K562 (cell line): ENCODE results near the gene FMOD. TPM values are rescaled to one million over a fixed set of nuclear protein-coding genes. Genes with fewer than 3 reads are reported as not detected.

Experiments
- ATAC-seq: fragments of 200-7000 bp; cut with Tn5 transposase; 3 replicates; pipeline ENCODE4 v1.9.1; 2020; ENCODE audit warnings: moderate library complexity
- BruUV-seq: library from RNA; stranded (reverse); fragments of 400-500 nt; replicated peaks from 2 replicates; lab custom pipeline; 2021; lab: Mats Ljungman, UMichigan
- CTCF ChIA-PET: fragments of 300-600 bp; formaldehyde crosslinking; extraction: SDS; loops from one replicate; lab custom pipeline; 2021; ENCODE audit warnings: low intra/inter-chr PET ratio; lab: Yijun Ruan, JAX
- POLR2A ChIA-PET: fragments of 300-600, 350-650 bp; sonication (Branson Sonifier 250); formaldehyde crosslinking; extraction: SDS; loops from one replicate; lab custom pipeline; 2021; ENCODE audit warnings: antibody characterized with exemption, inconsistent platforms; lab: Yijun Ruan, JAX
- DNase-seq, 4 experiments: peaks; one replicate each; pipeline versions ENCODE4 v3.0.0 to v3.0.0-alpha.2; 2011 to 2018; ENCODE audit warnings: low spot score in 3 of 4, mixed read lengths in 3 of 4; ENCODE audit errors: extremely low read depth in 1 of 4
- FAIRE-seq: peaks from 2 replicates; lab custom pipeline; 2011; peaks lifted over from hg19 to GRCh38; lab: Jason Lieb, UNC
- H2AFZ ChIP-seq: 2 replicates; pipeline ENCODE4 v1.6.0; 2011; ENCODE audit warnings: low read depth, low read length, control low read depth, inconsistent platforms
- H3K27ac ChIP-seq: fragments of 200-600 bp; 3 replicates; pipeline ENCODE4 v1.8.0; 2011; ENCODE audit warnings: low read depth, mild to moderate bottlenecking, control low read depth, inconsistent platforms, low read length, moderate library complexity, mixed read lengths; ENCODE audit errors: extremely low read depth
- H3K27me3 ChIP-seq, 2 experiments: fragments of 300-600 bp in 1 of 2; 2 replicates in 1 of 2; 3 replicates in 1 of 2; pipeline versions ENCODE4 v1.6.0 to v1.8.0; 2011; ENCODE audit warnings: inconsistent platforms in 2 of 2, low read length in 2 of 2, mild to moderate bottlenecking in 1 of 2, mixed read lengths in 1 of 2, moderate library complexity in 1 of 2; ENCODE audit not compliant: control insufficient read depth in 2 of 2, insufficient read depth in 2 of 2
- H3K36me3 ChIP-seq: fragments of 300-600 bp; 3 replicates; pipeline ENCODE4 v1.8.0; 2011; ENCODE audit warnings: mild to moderate bottlenecking, low read length, inconsistent platforms; ENCODE audit not compliant: control insufficient read depth, insufficient read depth
- H3K4me1 ChIP-seq, 2 experiments: fragments of 200-600 bp in 1 of 2; replicated peaks in 1 of 2; 2 replicates in 1 of 2; 3 replicates in 1 of 2; pipeline versions ENCODE4 v1.5.1 to v1.8.0; 2011; ENCODE audit warnings: inconsistent platforms in 2 of 2, low read length in 2 of 2, mild to moderate bottlenecking in 1 of 2, mixed read lengths in 1 of 2, moderate library complexity in 1 of 2; ENCODE audit not compliant: control insufficient read depth in 2 of 2, insufficient read depth in 2 of 2
- H3K4me2 ChIP-seq: 2 replicates; pipeline ENCODE4 v1.6.1; 2011; ENCODE audit warnings: low read length, control low read depth, inconsistent platforms, mixed read lengths; ENCODE audit not compliant: insufficient read depth
- H3K4me3 ChIP-seq: fragments of 200-600 bp; sonication (generic), shearing (Covaris generic); 2 replicates; pipeline ENCODE4 v1.5.1; 2016; ENCODE audit warnings: control low read depth, inconsistent platforms
- H3K79me2 ChIP-seq: fragments of 200-600 bp; 3 replicates; pipeline ENCODE4 v1.8.0; 2011; ENCODE audit warnings: low read length, inconsistent platforms; ENCODE audit not compliant: control insufficient read depth, insufficient read depth
- H3K9ac ChIP-seq, 2 experiments: 2 replicates each; pipeline versions ENCODE4 v1.6.0 to v1.6.1; 2011; ENCODE audit warnings: low read depth in 2 of 2, low read length in 2 of 2, control low read depth in 1 of 2, inconsistent platforms in 1 of 2, mild to moderate bottlenecking in 1 of 2, mixed read lengths in 1 of 2; ENCODE audit not compliant: insufficient read depth in 1 of 2
- H3K9me1 ChIP-seq: one replicate; pipeline ENCODE4 v1.6.0; 2011; ENCODE audit warnings: inconsistent platforms, mild to moderate bottlenecking, low read length, moderate library complexity; ENCODE audit not compliant: control insufficient read depth, insufficient read depth
- H3K9me3 ChIP-seq: replicated peaks from 2 replicates; pipeline ENCODE4 v1.5.1; 2011; ENCODE audit warnings: low read depth, low read length, inconsistent platforms; ENCODE audit not compliant: control insufficient read depth, insufficient read depth
- H4K20me1 ChIP-seq: replicated peaks from 2 replicates; pipeline ENCODE4 v1.6.1; 2011; ENCODE audit warnings: low read length, inconsistent platforms, mixed read lengths; ENCODE audit not compliant: control insufficient read depth, insufficient read depth
- CEBPG ChIP-seq, 3 experiments: fragments of 200-800 bp in 1 of 3; sonication (Bioruptor generic) in 1 of 3; sonication (generic) in 1 of 3; formaldehyde crosslinking in 1 of 3; IDR thresholded peaks in 2 of 3; conservative IDR thresholded peaks in 1 of 3; 2 replicates each; pipeline versions ENCODE4 v1.6.1 to v1.8.0; 2016 to 2022; ENCODE audit warnings: missing compliant biosample characterization in 2 of 3, missing genetic modification characterization in 2 of 3, mild to moderate bottlenecking in 1 of 3, missing genetic modification reagents in 1 of 3
- CTBP1 ChIP-seq: fragments of 450-650 bp; IDR thresholded peaks from 2 replicates; pipeline ENCODE4 v1.6.1; 2016; ENCODE audit warnings: borderline replicate concordance
- EP300 ChIP-seq: IDR thresholded peaks from 2 replicates; pipeline ENCODE4 v1.6.1; 2012; ENCODE audit warnings: low read length, improper control_type of control experiment
- GTF2F1 ChIP-seq: IDR thresholded peaks from 2 replicates; pipeline ENCODE4 v1.6.1; 2011; ENCODE audit warnings: low read depth, low read length, improper control_type of control experiment
- HNRNPUL1 ChIP-seq: fragments of 200-400 bp; formaldehyde crosslinking; IDR thresholded peaks from 2 replicates; pipeline ENCODE4 v1.6.1; 2017; ENCODE audit warnings: low read length
- IRF2 ChIP-seq: sonication (generic); formaldehyde crosslinking; IDR thresholded peaks from 2 replicates; pipeline ENCODE4 v1.8.1; 2022; ENCODE audit warnings: mild to moderate bottlenecking, missing genetic modification reagents
- MED1 ChIP-seq: sonication (generic); formaldehyde crosslinking; IDR thresholded peaks from 2 replicates; pipeline ENCODE4 v1.8.1; 2023; ENCODE audit warnings: missing genetic modification reagents, borderline replicate concordance
- NCOA4 ChIP-seq: fragments of 450-650 bp; IDR thresholded peaks from 2 replicates; pipeline ENCODE4 v1.6.1; 2018; ENCODE audit warnings: mild to moderate bottlenecking; ENCODE audit not compliant: partially characterized antibody
- NFYB ChIP-seq: IDR thresholded peaks from 2 replicates; pipeline ENCODE4 v1.6.1; 2011; ENCODE audit warnings: mild to moderate bottlenecking, moderate library complexity; ENCODE audit not compliant: insufficient read length; ENCODE audit errors: extremely low read depth
- PTBP1 ChIP-seq: fragments of 200-400 bp; formaldehyde crosslinking; IDR thresholded peaks from 2 replicates; pipeline ENCODE4 v1.6.1; 2017; ENCODE audit warnings: low read depth, low read length
- SAP30 ChIP-seq: fragments of 200-600 bp; sonication (generic); IDR thresholded peaks from 2 replicates; pipeline ENCODE4 v1.6.1; 2012; ENCODE audit warnings: borderline replicate concordance, low read depth, mild to moderate bottlenecking, moderate library complexity, low read length, control low read depth, inconsistent platforms; ENCODE audit not compliant: insufficient read depth, poor library complexity, severe bottlenecking
- TAF1 ChIP-seq: IDR thresholded peaks from 2 replicates; pipeline ENCODE4 v1.6.1; 2011; ENCODE audit warnings: mild to moderate bottlenecking, low read length, moderate library complexity; ENCODE audit not compliant: insufficient read depth, control insufficient read depth, severe bottlenecking; ENCODE audit errors: extremely low read depth
- THRAP3 ChIP-seq: fragments of 450-650 bp; IDR thresholded peaks from 2 replicates; pipeline ENCODE4 v1.6.1; 2016; ENCODE audit warnings: mild to moderate bottlenecking, inconsistent platforms, borderline replicate concordance
- ZNF586 ChIP-seq: fragments of 450-650 bp; formaldehyde crosslinking; conservative IDR thresholded peaks from 2 replicates; pipeline ENCODE4 v1.4.0; 2020; ENCODE audit warnings: mild to moderate bottlenecking, moderate library complexity
- ZNF699 ChIP-seq: fragments of 250-450 bp; sonication (Bioruptor Pico); IDR thresholded peaks from 2 replicates; pipeline ENCODE4 v1.8.0; 2021; ENCODE audit warnings: mild to moderate bottlenecking, moderate library complexity; ENCODE audit not compliant: insufficient replicate concordance
- WGBS: fragments of 100-300 bp; shearing (Covaris generic); methylation state at CpG from one replicate; pipeline ENCODE4 v1.1.6; 2016; ENCODE audit warnings: low coverage, mixed read lengths; ENCODE audit not compliant: insufficient coverage; ENCODE audit errors: missing lambda C conversion rate; 5-methylcytosine and 5-hydroxymethylcytosine counted together
- in situ Hi-C: fragments of 300-500 bp; cut with MboI; formaldehyde crosslinking; loops from 4 replicates; pipeline ENCODE4 v1.15.0; 2018; ENCODE audit warnings: inconsistent platforms, mixed read lengths
- intact Hi-C: fragments of 100-400 bp; cut with micrococcal nuclease; formaldehyde crosslinking; loops from 2 replicates; pipeline ENCODE4 v1.14.2; 2022
- polyA plus RNA-seq, 8 experiments: library from polyadenylated mRNA; depleted of rRNA in 4 of 8; stranded (reverse) in 5 of 8; unstranded in 3 of 8; fragments of >200 nt; fragmentation: Nextera tagmentation in 2 of 8; fragmentation: Illumina TruSeq in 1 of 8; extraction: Ambion mirVana in 2 of 8; extraction: Trizol in 1 of 8; gene quantifications; 2 replicates each; pipeline versions ENCODE4 v1.2.1 to v1.2.3, GENCODE V29; 2011 to 2014; ENCODE audit warnings: inconsistent platforms in 1 of 8, missing spikeins in 1 of 8
- total RNA-seq, 7 experiments: library from RNA; depleted of rRNA in 6 of 7; stranded (reverse); fragments of >200 nt in 6 of 7; fragmentation: Illumina TruSeq in 2 of 7; extraction: Trizol in 2 of 7; gene quantifications; 2 replicates each; pipeline versions ENCODE4 v1.2.1 to v1.2.3, GENCODE V29; 2011 to 2021; ENCODE audit warnings: low replicate concordance in 1 of 7
- TF ChIP-seq, protein P1 (sequence below): sonication (generic); formaldehyde crosslinking; IDR thresholded peaks from 2 replicates; pipeline ENCODE4 v1.4.0; 2020; ENCODE audit warnings: mild to moderate bottlenecking, missing genetic modification reagents
- TF ChIP-seq, protein P2 (sequence below), 3 experiments: fragments of 200-800 bp in 1 of 3; fragments of 250-450 bp in 1 of 3; fragments of 450-650 bp in 1 of 3; sonication (Bioruptor Pico) in 1 of 3; sonication (Bioruptor generic) in 1 of 3; formaldehyde crosslinking in 1 of 3; IDR thresholded peaks; 2 replicates each; pipeline versions ENCODE4 v1.6.1 to v1.8.0; 2016 to 2022; ENCODE audit warnings: mild to moderate bottlenecking in 2 of 3, missing genetic modification characterization in 2 of 3, missing compliant biosample characterization in 1 of 3, moderate library complexity in 1 of 3

The FMOD gene
- total and polyA plus RNA-seq, 9 of the 15 experiments (the other 6 are each of a cell fraction or from before 2014, with no cell fraction given): 0.03 to 0.13 (median 0.03) TPM; not detected in 6

DNA sequence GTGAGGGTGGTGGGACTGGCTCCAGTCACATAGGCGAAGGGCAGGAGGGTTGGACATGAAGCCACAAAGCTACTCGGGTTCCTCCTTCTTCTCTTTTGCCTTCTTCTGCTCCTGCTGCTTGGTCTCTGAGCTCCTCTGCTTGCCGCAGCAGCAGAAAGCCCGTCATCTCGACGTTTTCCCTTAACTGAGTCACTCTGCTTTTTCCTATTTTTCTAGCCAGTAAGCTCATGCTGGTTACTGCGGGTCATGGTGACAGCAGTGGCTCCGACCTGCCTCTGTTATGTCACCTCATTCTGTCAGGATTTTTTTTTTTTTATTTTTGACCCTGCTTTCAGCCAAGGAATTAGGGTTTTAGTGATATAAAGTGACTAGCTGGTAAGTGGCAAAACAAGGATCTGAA lies 2.6 kb upstream of the FMOD start:
- Histone ChIP-seq H3K9ac (no peak overlapping the region), H3K4me3 (no peak overlapping the region), H3K27ac (no peak overlapping the region), H3K4me2 (no peak overlapping the region), H4K20me1 (0 out of 2 replicates have a peak, but pooled peaks cover 8% of the 10 kb centered on the region), H3K36me3 (no peaks in the 10 kb centered on the region), H3K4me1 (no peaks in the 10 kb centered on the region), H3K9me1 (no peaks in the 10 kb centered on the region), H2AFZ (no peak overlapping the region), H3K79me2 (no peaks in the 10 kb centered on the region), H3K9me3 (no peaks in the 10 kb centered on the region), H3K27me3 (peaks cover 27 to 48% of the 10 kb centered on the region in 2 experiments)
- no peak for FAIRE-seq
- intact Hi-C loops (no loop called here), in situ Hi-C loops (loop anchor here (5.0 kb wide), 1 partner anchor 349 kb away; no protein-coding TSS in a partner anchor)
- no peak for ATAC-seq
- ChIA-PET POLR2A (interaction anchor here (0.6 to 1.1 kb wide), 7 partner anchors 14 to 101 kb away, joined by 3 to 4 read pairs (median 3); no protein-coding TSS in a partner anchor), CTCF (no interaction called here)
- no peak for DNase-seq
- WGBS: under 1% methylated on average over 8 of the region's 8 CpGs
- no TSS peak for BruUV-seq
- TF ChIP-seq EP300 (no peak), TAF1 (no peak), ZNF699 (CRISPR knock-in tag) (no peak), ZNF586 (CRISPR knock-in tag) (no peak), CEBPG (CRISPR knock-in tag; IDR thresholded peaks at IDR 0.05) (no peak), CEBPG (tag; conservative IDR thresholded peaks at IDR 0.05 in 1 of 2, IDR thresholded peaks at IDR 0.05 in 1 of 2) (no peak), MED1 (CRISPR knock-in tag) (no peak), GTF2F1 (no peak), CTBP1 (no peak), HNRNPUL1 (no peak), NFYB (no peak), SAP30 (no peak), NCOA4 (no peak), PTBP1 (no peak), THRAP3 (no peak), IRF2 (CRISPR knock-in tag) (no peak)
- TF ChIP-seq, protein P1, sequence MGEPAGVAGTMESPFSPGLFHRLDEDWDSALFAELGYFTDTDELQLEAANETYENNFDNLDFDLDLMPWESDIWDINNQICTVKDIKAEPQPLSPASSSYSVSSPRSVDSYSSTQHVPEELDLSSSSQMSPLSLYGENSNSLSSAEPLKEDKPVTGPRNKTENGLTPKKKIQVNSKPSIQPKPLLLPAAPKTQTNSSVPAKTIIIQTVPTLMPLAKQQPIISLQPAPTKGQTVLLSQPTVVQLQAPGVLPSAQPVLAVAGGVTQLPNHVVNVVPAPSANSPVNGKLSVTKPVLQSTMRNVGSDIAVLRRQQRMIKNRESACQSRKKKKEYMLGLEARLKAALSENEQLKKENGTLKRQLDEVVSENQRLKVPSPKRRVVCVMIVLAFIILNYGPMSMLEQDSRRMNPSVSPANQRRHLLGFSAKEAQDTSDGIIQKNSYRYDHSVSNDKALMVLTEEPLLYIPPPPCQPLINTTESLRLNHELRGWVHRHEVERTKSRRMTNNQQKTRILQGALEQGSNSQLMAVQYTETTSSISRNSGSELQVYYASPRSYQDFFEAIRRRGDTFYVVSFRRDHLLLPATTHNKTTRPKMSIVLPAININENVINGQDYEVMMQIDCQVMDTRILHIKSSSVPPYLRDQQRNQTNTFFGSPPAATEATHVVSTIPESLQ: no peak
- TF ChIP-seq, protein P2, sequence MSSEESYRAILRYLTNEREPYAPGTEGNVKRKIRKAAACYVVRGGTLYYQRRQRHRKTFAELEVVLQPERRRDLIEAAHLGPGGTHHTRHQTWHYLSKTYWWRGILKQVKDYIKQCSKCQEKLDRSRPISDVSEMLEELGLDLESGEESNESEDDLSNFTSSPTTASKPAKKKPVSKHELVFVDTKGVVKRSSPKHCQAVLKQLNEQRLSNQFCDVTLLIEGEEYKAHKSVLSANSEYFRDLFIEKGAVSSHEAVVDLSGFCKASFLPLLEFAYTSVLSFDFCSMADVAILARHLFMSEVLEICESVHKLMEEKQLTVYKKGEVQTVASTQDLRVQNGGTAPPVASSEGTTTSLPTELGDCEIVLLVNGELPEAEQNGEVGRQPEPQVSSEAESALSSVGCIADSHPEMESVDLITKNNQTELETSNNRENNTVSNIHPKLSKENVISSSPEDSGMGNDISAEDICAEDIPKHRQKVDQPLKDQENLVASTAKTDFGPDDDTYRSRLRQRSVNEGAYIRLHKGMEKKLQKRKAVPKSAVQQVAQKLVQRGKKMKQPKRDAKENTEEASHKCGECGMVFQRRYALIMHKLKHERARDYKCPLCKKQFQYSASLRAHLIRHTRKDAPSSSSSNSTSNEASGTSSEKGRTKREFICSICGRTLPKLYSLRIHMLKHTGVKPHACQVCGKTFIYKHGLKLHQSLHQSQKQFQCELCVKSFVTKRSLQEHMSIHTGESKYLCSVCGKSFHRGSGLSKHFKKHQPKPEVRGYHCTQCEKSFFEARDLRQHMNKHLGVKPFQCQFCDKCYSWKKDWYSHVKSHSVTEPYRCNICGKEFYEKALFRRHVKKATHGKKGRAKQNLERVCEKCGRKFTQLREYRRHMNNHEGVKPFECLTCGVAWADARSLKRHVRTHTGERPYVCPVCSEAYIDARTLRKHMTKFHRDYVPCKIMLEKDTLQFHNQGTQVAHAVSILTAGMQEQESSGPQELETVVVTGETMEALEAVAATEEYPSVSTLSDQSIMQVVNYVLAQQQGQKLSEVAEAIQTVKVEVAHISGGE (CRISPR knock-in tag; IDR thresholded peaks at IDR 0.05): no peak
